ENCODE data around the gene PACRG.

PACRG gene

DNA sequence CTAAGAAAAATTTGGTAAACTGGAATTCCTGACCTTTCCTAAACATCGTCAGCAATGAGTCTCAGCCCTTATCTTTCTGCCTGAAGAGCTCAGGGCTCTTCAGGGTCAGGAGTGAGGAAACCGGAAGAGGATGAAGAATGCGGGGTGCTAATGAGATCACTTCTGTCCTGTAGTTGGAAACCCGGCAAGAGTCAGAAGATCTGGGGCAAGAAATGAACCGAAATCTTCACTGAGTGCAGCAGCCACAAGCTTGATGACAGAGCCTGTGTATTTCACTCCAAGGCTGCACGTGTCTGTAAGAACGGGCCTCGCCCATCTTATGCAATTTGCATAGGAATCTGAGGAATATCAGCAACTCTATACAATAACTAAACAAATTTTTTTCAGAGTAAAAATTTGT lies 626.3 kb downstream of the PACRG start:
- DNase-seq (ENCODE audit: low read depth), result no peak

DNA sequence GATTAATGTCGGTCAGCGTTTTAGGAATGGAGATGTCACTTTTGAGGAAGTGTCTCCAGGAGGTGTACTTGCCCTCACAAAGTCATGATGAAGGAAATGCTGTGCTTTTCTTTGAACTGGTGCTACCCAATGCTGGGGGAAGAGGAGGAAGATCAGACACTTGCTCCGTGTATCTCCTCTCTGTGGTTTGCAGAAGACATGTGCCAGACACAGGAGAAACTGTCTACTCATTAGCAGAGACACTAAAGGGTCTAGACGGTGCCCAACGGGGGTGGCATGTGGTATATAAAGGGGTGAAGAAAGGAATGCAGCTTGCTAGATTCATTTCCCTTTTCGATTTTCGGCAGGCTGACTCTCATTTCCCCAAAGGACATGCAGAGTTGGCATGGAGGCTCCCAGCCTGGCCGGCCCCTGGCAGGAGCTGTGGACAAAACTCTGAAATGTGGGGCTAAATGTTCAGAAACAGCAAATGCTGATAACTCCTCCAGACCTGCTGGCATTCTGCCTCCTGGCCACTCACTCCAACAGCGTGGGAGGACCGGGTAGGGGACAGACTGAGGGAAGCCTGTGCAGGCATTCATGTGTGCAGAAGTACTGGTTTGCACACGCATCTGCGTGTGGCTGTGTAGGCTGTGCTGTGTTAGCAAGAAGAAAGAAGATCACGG lies 627.1 kb downstream of the PACRG start:
- no peak for DNase-seq (ENCODE audit: low read depth)

DNA sequence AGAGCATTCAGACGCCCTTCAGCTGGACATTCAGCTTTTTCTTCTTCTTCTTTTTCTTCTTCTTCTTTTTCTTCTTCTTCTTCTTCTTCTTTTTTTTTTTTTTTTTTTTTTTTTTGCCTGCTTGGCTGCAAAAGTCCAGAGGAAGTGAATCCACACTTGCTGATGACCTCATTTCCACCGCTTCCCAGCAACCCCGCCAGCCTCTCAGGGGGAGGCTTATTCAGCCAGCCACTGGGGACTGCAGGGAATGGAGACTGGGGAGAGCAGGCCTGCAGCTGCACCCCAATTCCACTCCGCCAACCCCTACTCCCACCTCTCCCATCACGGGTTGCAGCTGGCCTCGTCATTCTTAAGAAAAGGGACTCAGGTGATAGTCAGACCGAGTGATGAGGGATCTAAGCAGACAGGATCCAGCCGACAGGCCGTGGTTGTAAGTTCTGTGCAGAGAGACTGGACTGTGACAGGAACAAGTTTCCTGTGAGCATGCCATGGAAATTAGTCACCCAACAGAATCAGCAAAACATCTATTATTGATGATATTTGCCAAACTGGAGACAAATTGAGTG lies 627.7 kb downstream of the PACRG start:
- no peak for DNase-seq (ENCODE audit: low read depth)

DNA sequence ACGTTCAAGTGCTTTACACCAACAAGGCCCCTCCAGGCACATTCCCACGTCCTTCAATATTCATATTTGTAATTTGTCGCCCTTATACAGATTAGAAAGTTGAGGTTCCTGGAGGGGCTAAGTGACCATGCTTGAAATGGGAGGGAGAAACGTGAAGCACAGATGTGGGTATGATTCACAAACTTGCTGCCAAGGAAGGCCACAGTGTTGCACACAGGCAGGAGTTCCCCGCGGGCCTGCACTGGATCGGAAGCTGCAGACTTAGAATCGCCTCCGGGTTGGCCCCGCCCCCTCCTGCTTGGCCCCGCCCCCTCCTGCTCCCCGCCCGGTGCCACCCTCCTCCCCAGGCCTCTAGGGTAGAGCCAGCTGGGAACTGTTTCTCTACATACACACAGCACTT lies 628.5 kb downstream of the PACRG start:
- DNase-seq (ENCODE audit: low read depth), result no peak

DNA sequence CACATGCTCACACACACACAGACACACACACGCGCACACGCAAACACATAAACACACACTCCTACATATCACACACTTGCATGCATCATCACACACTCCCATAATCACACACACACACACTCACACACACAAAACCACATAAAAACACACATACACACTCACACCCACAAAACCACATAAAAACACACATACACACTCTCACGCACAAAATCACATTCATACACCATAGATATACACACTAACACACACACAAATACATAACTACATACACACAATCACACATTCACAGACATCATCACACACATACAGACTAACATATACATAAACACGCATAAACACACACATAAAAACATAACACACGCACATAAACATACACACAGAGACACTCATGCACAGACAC lies 629.0 kb downstream of the PACRG start:
- DNase-seq (ENCODE audit: low read depth), result no peak

DNA sequence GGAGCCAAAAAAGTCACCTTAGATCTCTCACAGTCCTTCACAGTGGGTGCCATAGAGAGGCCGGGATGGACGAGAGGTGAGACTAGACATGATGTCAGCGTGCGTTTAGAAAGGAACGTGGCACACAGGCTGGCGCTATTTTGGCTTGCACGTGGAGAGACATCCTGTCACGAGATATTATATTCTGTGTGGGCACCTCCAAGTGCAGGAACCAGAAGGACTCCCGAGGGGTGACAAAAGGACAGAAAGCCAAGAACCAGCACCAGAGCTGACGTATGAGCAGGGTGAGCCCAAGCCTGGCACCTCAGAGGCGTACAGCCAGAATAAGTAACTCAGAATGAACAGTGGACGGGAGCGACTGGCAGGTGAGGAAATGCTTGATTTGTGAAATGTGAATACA lies 636.9 kb downstream of the PACRG start:
- DNase-seq (ENCODE audit: low read depth), result no peak
